HG03565 (cell line): ENCODE results near the gene REEP1.
"Not testable (repeated sequence)": the region's sequence is repeated elsewhere in the genome, so short reads cannot be mapped to it uniquely, and the experiment has no call there.

Experiments used
- ATAC-seq: cut with Tn5 transposase; IDR thresholded peaks from one replicate; pipeline ENCODE4 v1.9.1; 2021; ENCODE audit warnings: mild to moderate bottlenecking, moderate library complexity; ENCODE audit not compliant: unreplicated experiment

The REEP1 gene

GRCh38 chr2:86347401-86347800, 10.0 kb upstream of the REEP1 start:
- ATAC-seq: no peak

- ATAC-seq: not testable (repeated sequence)
Observed at GRCh38 chr2:86345783-86346370, 8.5 kb upstream of the REEP1 start.

- ATAC-seq: no peak
Observed at GRCh38 chr2:86344404-86344803, 7.0 kb upstream of the REEP1 start.

- no peak for ATAC-seq
Observed at GRCh38 chr2:86342488-86342887, 5.1 kb upstream of the REEP1 start.

GRCh38 chr2:86341470-86341869, 4.0 kb upstream of the REEP1 start:
- ATAC-seq: no peak

GRCh38 chr2:86338778-86339295, 1.4 kb upstream of the REEP1 start:
- ATAC-seq: no peak

- no peak for ATAC-seq
Observed at GRCh38 chr2:86336675-86337243, 667 bp downstream of the REEP1 start.

GRCh38 chr2:86335865-86336674, 1.4 kb downstream of the REEP1 start:
- no peak for ATAC-seq

GRCh38 chr2:86333378-86333777, 4.0 kb downstream of the REEP1 start:
- no peak for ATAC-seq

- no peak for ATAC-seq
Observed at GRCh38 chr2:86332654-86333053, 4.8 kb downstream of the REEP1 start.

- ATAC-seq: no peak
Observed at GRCh38 chr2:86331384-86331783, 6.0 kb downstream of the REEP1 start.

GRCh38 chr2:86330001-86330400, 7.4 kb downstream of the REEP1 start:
- no peak for ATAC-seq

GRCh38 chr2:86323273-86324021, 14.0 kb downstream of the REEP1 start:
- no peak for ATAC-seq

- no peak for ATAC-seq
Observed at GRCh38 chr2:86319700-86320580, 17.5 kb downstream of the REEP1 start.

GRCh38 chr2:86315084-86315483, 22.3 kb downstream of the REEP1 start:
- ATAC-seq: no peak

- ATAC-seq: no peak
Observed at GRCh38 chr2:86314125-86314524, 23.3 kb downstream of the REEP1 start.

GRCh38 chr2:86313341-86313740, 24.1 kb downstream of the REEP1 start:
- no peak for ATAC-seq

GRCh38 chr2:86311879-86312278, 25.5 kb downstream of the REEP1 start:
- no peak for ATAC-seq

- ATAC-seq: no peak
Observed at GRCh38 chr2:86309966-86310365, 27.5 kb downstream of the REEP1 start.

- no peak for ATAC-seq
Observed at GRCh38 chr2:86308984-86309695, 28.3 kb downstream of the REEP1 start.
